Measurements from ENCODE around the gene CCL25.

The CCL25 gene

DNA sequence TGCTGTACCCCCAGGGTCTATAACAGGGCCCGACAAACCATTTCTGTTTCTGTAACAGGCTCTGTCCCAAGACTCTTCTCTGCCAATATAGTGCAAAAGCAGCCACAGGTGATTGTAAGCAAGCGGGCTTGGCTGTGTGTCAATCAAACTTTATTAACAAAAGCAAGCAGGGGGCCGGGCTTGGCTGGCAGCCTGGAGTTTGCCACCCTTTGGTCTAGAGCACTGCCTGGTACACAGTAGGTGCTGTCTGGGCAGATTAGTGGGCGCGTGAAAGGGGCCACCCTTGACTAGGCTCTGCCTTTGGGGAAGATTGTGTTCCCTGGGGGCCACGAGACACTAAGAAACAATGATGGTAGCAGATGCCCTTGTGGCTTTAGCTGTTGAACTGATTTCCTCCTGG lies 27.4 kb downstream of the CCL25 start:
- no peak overlapping the region for H3K4me3 ChIP-seq (ENCODE audit: low read depth, low read length)
- TF ChIP-seq, protein P1, sequence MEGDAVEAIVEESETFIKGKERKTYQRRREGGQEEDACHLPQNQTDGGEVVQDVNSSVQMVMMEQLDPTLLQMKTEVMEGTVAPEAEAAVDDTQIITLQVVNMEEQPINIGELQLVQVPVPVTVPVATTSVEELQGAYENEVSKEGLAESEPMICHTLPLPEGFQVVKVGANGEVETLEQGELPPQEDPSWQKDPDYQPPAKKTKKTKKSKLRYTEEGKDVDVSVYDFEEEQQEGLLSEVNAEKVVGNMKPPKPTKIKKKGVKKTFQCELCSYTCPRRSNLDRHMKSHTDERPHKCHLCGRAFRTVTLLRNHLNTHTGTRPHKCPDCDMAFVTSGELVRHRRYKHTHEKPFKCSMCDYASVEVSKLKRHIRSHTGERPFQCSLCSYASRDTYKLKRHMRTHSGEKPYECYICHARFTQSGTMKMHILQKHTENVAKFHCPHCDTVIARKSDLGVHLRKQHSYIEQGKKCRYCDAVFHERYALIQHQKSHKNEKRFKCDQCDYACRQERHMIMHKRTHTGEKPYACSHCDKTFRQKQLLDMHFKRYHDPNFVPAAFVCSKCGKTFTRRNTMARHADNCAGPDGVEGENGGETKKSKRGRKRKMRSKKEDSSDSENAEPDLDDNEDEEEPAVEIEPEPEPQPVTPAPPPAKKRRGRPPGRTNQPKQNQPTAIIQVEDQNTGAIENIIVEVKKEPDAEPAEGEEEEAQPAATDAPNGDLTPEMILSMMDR (IDR thresholded peaks at IDR 0.05; ENCODE audit: borderline replicate concordance, insufficient read depth, low read depth, low read length), result no peak

DNA sequence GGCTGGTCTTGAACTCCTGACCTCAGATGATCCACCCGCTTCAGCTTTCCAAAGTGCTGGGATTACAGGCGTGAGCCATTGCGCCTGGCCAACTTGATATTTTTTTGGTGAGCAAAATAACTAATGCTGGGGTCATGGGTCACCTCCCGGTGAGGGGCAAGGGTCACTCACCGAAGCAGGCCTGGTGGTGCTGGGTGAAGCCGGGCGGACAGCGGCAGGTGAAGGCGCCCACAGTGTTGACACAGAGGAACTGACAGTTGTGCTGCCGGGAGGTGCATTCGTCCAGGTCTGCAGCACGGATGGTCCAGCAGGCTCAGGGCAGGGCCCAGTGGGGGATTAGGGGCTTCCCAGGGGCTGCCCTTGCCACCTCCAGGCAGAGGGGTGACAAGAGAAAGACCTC lies 28.3 kb downstream of the CCL25 start:
- no peak overlapping the region for H3K4me3 ChIP-seq (ENCODE audit: low read depth, low read length)
- TF ChIP-seq, protein P1 (IDR thresholded peaks at IDR 0.05; ENCODE audit: borderline replicate concordance, insufficient read depth, low read depth, low read length), result no peak

DNA sequence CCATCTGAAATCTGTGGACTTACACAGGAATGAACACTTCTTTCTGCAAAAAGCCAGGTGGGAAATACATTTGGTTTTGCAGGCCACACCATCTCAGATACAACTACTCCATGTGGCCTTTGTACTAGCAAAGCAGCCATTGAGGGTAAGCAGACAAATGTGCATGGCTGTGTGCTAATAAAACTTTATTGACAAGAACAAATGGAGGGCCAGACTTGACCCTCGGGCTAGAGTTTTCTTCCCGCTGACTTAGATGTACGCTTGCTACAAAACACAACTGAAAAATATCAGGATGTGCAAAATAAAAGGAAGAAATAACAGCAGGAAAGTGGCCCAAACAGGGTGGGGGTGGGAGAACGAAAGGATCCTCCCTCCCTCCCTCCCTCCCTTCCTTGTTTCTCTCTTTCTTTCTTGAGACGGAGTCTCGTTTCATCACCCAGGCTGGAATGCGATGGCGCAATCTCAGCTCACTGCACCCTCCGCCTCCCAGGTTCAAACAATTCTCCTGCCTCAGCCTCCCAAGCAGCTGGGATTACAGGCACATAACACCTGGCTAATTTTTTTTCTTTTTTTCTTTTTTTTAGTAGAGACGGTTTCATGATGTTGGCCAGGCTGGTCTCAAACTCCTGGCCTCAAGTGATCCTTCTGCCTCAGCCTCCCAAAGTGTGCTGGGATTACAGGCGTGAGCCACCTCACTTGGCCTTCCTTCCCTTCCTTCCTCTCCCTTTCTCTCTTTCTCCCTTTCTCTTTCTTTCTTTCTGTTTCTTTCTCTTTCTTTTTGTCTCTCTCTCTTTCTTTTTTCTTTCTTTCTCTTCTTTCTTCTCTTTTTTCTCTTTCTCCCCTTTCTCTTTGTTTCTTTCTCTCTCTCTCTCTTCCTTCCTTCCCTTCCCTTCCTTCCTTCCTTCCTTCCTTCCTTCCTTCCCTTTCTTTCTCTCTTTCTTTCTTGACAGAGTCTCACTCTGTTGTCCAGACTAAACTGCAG lies 29.3 kb downstream of the CCL25 start:
- TF ChIP-seq, protein P1 (IDR thresholded peaks at IDR 0.05; ENCODE audit: borderline replicate concordance, insufficient read depth, low read depth, low read length), result no peak
- no peak overlapping the region for H3K4me3 ChIP-seq (ENCODE audit: low read depth, low read length)

DNA sequence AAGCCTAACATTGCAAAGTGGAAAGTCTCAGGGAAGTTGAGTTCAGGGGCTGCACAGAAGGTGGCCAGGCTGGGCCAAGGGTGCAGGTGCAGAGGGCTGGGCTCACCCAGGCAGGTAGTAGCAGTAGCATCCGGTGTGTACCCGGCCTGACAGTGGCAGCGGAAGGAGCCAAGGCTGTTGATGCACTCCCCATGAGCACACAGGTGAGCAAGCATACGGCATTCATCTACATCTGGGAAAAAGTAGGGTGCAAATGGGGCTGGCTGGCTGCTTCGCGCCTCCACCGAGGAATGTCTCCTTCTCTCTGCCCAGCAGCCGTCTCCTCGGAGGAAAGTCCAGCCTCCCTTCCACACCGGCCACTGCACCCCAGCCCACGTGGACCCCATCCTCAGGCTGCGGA lies 30.6 kb downstream of the CCL25 start:
- TF ChIP-seq, protein P1 (IDR thresholded peaks at IDR 0.05; ENCODE audit: borderline replicate concordance, insufficient read depth, low read depth, low read length), result no peak
- no peak overlapping the region for H3K4me3 ChIP-seq (ENCODE audit: low read depth, low read length)

DNA sequence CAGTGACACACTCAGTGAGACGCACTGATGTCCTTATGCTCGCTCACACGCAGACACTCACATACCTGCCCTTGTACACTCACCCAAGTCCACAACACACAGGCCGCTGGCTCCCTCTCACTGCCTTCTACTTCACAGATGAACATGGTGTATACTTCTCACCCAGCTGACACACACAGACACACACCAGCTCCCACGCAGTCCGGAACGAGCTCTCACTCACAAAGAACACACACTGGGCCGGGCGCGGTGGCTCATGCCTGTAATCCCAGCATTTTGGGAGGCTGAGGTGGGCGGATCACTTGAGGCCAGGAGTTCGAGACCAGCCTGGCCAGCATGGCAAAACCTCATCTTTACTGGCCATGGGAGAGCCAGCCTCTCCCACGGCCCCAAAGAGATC lies 31.6 kb downstream of the CCL25 start:
- TF ChIP-seq, protein P1 (IDR thresholded peaks at IDR 0.05; ENCODE audit: borderline replicate concordance, insufficient read depth, low read depth, low read length), result no peak
- no peak overlapping the region for H3K4me3 ChIP-seq (ENCODE audit: low read depth, low read length)

DNA sequence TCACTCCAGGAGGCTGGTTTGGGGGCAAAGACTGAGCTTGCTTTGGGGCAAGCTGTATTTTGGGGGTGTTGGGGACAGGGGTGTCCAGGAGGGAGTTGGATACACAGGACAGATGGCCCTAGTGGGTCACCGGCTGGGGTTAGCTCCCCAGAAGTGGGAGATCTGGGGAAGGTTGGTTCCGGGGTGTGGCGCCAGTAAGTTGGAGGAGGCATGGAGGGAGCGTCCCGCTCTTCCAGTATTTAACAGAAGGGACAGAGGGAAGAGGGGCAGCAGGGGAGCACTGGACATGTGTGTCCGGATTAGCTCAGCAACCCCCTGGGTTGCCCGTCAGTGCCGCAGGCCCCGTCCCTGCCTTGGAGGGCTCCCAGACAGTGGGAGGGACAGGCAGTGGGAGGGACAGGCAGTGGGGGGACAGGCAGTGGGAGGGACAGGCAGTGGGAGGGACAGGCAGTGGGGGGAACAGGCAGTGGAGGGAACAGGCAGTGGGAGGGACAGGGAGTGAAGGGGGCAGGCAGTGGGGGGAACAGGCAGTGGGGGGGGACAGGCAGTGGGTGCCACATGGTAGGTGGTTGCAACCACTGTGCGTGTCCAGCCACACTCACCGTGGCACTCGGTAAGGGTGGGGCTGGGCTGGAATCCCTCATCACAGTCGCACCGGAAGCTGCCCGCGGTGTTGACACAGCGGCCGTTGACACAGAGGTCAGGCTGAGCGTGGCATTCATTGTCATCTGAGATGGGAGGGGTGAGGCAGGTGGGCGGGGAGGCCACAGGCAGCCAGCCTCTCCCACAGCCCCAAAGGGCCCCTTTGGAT lies 33.2 kb downstream of the CCL25 start:
- TF ChIP-seq, protein P1 (IDR thresholded peaks at IDR 0.05; ENCODE audit: borderline replicate concordance, insufficient read depth, low read depth, low read length), result no peak
- no peak overlapping the region for H3K4me3 ChIP-seq (ENCODE audit: low read depth, low read length)

All from GM12875 (cell line).